ENCODE data around the gene CHST15.

GRCh38 chr10:123966896-123967231 lies 126.5 kb downstream of the CHST15 start:
- TF ChIP-seq CTCF (IDR thresholded peaks at IDR 0.05) (no peak), POLR2A (IDR thresholded peaks at IDR 0.05) (no peak)
